ENCODE measurements around the gene WWOX. TPM values are rescaled to one million over a fixed set of nuclear protein-coding genes. Genes with fewer than 3 reads are reported as not detected.

The WWOX gene
- total and polyA plus RNA-seq, 2 of the 13 experiments (the other 11 are each of a cell fraction or from before 2014, with no cell fraction given) = 9.1 to 37.4 TPM

- peak; percentile 63 for TF ChIP-seq ZNF580 (CRISPR knock-in tag; IDR thresholded peaks at IDR 0.05; ENCODE audit: borderline replicate concordance, low read depth)
- no peak for TF ChIP-seq TP53 (CRISPR knock-in tag; conservative IDR thresholded peaks at IDR 0.05)
- TF ChIP-seq TAF1 (CRISPR knock-in tag; IDR thresholded peaks at IDR 0.05) = no peak
- TF ChIP-seq MEF2D (CRISPR knock-in tag; IDR thresholded peaks at IDR 0.05) = 0 out of 2 replicates have a peak, but pooled peaks have one; percentile 52
- no peak for TF ChIP-seq ZNF775 (CRISPR knock-in tag; IDR thresholded peaks at IDR 0.05; ENCODE audit: borderline replicate concordance)
- no peak for TF ChIP-seq ZMYM2 (CRISPR knock-in tag; IDR thresholded peaks at IDR 0.05)
- no peak for TF ChIP-seq POLR2G (IDR thresholded peaks at IDR 0.05; ENCODE audit: low read depth, low read length)
- TF ChIP-seq NCOR1 (IDR thresholded peaks at IDR 0.05; ENCODE audit: borderline replicate concordance, low read length) = peak; percentile 98
- no peak for TF ChIP-seq ZNF816 (CRISPR knock-in tag; IDR thresholded peaks at IDR 0.05; ENCODE audit: borderline replicate concordance)
- TF ChIP-seq ZNF556 (CRISPR knock-in tag; IDR thresholded peaks at IDR 0.05; ENCODE audit: borderline replicate concordance) = peak; percentile 9; the same call in 1 of the 2 replicates
- no peak for TF ChIP-seq ZNF468 (CRISPR knock-in tag; IDR thresholded peaks at IDR 0.05)
- TF ChIP-seq HIC2 (CRISPR knock-in tag; IDR thresholded peaks at IDR 0.05; ENCODE audit: low read depth) = no peak
- no peak for TF ChIP-seq DBP (CRISPR knock-in tag; IDR thresholded peaks at IDR 0.05; ENCODE audit: not compliant biosample characterization)
- no peak for TF ChIP-seq ZNF33B (CRISPR knock-in tag; IDR thresholded peaks at IDR 0.05)
- no peak; the same call in none of the 2 replicates for TF ChIP-seq ARNTL (CRISPR knock-in tag; IDR thresholded peaks at IDR 0.05)
- no peak for TF ChIP-seq ZNF431 (CRISPR knock-in tag; IDR thresholded peaks at IDR 0.05; ENCODE audit: borderline replicate concordance, low read depth)
- peak; percentile 82; the same call in 1 of the 2 replicates for TF ChIP-seq ZMYM3 (CRISPR knock-in tag; IDR thresholded peaks at IDR 0.05)
- no peak for TF ChIP-seq SIN3A (IDR thresholded peaks at IDR 0.05; ENCODE audit: borderline replicate concordance, low read depth, low read length)
- peak; percentile 91 for TF ChIP-seq SMAD3 (CRISPR knock-in tag; IDR thresholded peaks at IDR 0.05)
- TF ChIP-seq NR2F1 (CRISPR knock-in tag; IDR thresholded peaks at IDR 0.05) = peak; percentile 96 to 98
- TF ChIP-seq ZNF800 (CRISPR knock-in tag; IDR thresholded peaks at IDR 0.05) = no peak
- no peak for TF ChIP-seq ZNF33A (CRISPR knock-in tag; IDR thresholded peaks at IDR 0.05; ENCODE audit: borderline replicate concordance)
- no peak for TF ChIP-seq ZNF230 (CRISPR knock-in tag; IDR thresholded peaks at IDR 0.05)
These were observed 383.9 kb downstream of the WWOX start (continued) for GRCh38 chr16:78483124-78483992.
